HG03432 (cell line): ENCODE data around the gene SPATS2L.
A peak's percentile ranks its signal among the peaks of the same experiment; 100 is the strongest.

Source experiments
- ATAC-seq: cut with Tn5 transposase; IDR thresholded peaks from one replicate; pipeline ENCODE4 v1.9.1; 2021; ENCODE audit warnings: mild to moderate bottlenecking, moderate library complexity; ENCODE audit not compliant: unreplicated experiment

The SPATS2L gene

GRCh38 chr2:200369886-200370285 is 63.4 kb downstream of the SPATS2L start:
- no peak for ATAC-seq

GRCh38 chr2:200373231-200373630 is 66.7 kb downstream of the SPATS2L start:
- peak; percentile 58 for ATAC-seq

GRCh38 chr2:200373973-200374416 is 67.5 kb downstream of the SPATS2L start:
- peak; percentile 91 for ATAC-seq

GRCh38 chr2:200376513-200377354 is 70.2 kb downstream of the SPATS2L start:
- ATAC-seq, result no peak

- ATAC-seq, result no peak
These were observed 71.2 kb downstream of the SPATS2L start for GRCh38 chr2:200377355-200378336.

- ATAC-seq, result no peak
These were observed 72.3 kb downstream of the SPATS2L start for GRCh38 chr2:200378652-200379290.

GRCh38 chr2:200379481-200380090 is 73.1 kb downstream of the SPATS2L start:
- no peak for ATAC-seq

- ATAC-seq, result no peak
These were observed 73.6 kb downstream of the SPATS2L start for GRCh38 chr2:200380091-200380561.

- ATAC-seq, result no peak
These were observed 74.5 kb downstream of the SPATS2L start for GRCh38 chr2:200380833-200381542.

GRCh38 chr2:200382874-200383273 is 76.4 kb downstream of the SPATS2L start:
- ATAC-seq, result no peak

GRCh38 chr2:200383380-200384110 is 77.1 kb downstream of the SPATS2L start:
- peak; percentile 80 for ATAC-seq

GRCh38 chr2:200385063-200385635 is 78.7 kb downstream of the SPATS2L start:
- ATAC-seq, result no peak

GRCh38 chr2:200393191-200393590 is 86.7 kb downstream of the SPATS2L start:
- no peak for ATAC-seq

- no peak for ATAC-seq
These were observed 87.6 kb downstream of the SPATS2L start for GRCh38 chr2:200394045-200394444.

GRCh38 chr2:200396781-200397242 is 90.3 kb downstream of the SPATS2L start:
- ATAC-seq, result no peak

GRCh38 chr2:200397785-200398184 is 91.3 kb downstream of the SPATS2L start:
- no peak for ATAC-seq

- ATAC-seq, result peak; percentile 50
These were observed 92.6 kb downstream of the SPATS2L start for GRCh38 chr2:200399046-200399445.

- ATAC-seq, result no peak
These were observed 93.1 kb downstream of the SPATS2L start for GRCh38 chr2:200399636-200400035.

- no peak for ATAC-seq
These were observed 97.3 kb downstream of the SPATS2L start for GRCh38 chr2:200403814-200404213.
